Medulla oblongata (tissue), 1 donor: ENCODE results near the gene AXDND1.

Source experiments
- DNase-seq: peaks from one replicate; pipeline ENCODE4 v3.0.0-alpha.2; 2015; ENCODE audit errors: extremely low spot score

AXDND1 gene

DNA sequence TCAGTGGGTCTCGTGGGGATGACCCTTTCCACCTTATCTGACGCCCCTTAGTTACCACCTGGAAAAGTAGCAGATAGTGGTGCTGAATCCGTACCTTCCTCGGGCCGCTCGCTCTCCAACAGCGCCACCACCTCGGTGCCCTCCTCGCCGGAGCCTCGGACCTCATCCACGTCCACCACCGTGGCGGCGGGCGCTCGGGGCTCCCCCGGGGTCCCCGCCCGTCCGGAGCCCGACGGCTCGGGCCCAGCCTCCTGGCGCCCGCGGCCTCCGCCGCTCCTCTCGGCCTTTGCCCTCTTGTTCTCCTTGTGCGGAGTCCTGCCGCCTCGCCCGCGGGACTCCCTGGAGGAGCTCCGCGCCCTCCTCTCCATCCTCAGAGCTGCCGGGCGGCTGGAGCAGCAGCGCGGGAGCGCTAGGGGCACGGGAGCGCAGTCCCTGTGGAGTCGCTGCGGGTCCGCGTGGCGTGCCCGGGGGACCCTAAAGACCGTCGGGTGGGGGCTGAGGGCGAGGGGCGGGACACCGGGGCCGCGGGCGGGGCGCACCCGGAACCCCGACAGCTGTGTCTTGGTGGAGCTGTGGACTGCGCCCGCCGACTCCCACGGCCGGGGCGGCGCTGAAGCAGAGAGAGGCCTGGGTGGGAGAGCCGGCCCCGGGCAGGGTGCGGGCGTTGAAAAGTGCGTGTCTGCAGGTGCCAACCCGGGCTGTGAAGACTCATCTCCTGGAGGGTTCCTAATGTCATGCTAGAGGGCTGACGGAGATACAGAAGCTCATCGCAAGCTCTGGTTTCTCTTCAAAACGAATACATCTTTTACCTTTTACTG lies 209.9 kb downstream of the AXDND1 start, which contains the start of gene NPHS2:
TSS of gene NPHS2 (minus strand) at position 452 of the 818 bp plus-strand sequence. CDS start at position 368, 84 bp downstream.
- no peak for DNase-seq

- DNase-seq, result no peak
Measured at GRCh38 chr1:179576509-179576908, 210.7 kb downstream of the AXDND1 start.

DNA sequence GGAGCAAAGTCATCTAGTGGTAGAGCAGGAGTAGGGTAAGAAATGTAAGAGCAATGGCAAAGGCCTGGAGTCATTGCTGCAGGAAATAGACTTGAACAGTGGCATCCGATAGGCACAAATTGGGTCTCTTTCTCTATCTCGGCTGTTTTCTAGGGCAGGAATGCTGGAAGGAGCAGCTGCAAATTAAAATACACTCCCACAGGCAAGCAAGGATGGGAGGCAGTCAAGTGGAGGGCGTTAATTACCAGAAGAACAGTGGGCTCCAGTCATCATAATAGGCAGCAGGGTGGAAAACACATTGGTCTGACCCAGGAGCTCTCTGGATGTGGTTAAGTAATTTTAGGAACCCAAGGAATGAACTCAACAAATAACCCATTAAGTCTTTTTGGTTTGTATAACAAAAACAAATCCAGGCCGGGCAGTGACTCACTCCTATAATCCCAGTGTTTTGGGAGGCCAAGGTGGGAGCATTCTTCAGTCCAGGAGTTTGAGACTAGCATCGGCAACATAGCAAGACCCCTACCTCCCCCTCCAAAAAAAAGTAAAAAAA lies 218.1 kb downstream of the AXDND1 start:
- no peak for DNase-seq

GRCh38 chr1:179586107-179586823 lies 220.5 kb downstream of the AXDND1 start:
- peak; percentile 31 for DNase-seq

DNA sequence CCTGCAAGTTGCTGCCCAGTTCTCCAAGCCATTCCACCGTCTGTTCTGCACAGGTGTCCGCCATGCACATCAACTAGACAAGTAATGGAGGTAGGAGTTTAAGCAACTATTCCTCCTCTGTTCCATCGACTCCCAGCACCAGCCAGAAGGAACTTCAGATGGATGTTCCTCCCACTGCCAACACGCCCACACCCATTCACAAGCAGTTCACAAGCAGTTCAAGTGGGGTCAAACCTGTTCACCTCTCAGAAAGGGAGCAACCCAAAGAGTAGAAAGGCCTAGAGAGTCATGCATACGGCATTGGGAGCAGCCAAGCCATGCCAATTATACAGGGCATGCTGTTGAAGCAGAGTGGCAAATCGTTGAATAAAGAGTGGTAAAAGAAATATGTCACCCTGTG lies 221.6 kb downstream of the AXDND1 start:
- no peak for DNase-seq

DNA sequence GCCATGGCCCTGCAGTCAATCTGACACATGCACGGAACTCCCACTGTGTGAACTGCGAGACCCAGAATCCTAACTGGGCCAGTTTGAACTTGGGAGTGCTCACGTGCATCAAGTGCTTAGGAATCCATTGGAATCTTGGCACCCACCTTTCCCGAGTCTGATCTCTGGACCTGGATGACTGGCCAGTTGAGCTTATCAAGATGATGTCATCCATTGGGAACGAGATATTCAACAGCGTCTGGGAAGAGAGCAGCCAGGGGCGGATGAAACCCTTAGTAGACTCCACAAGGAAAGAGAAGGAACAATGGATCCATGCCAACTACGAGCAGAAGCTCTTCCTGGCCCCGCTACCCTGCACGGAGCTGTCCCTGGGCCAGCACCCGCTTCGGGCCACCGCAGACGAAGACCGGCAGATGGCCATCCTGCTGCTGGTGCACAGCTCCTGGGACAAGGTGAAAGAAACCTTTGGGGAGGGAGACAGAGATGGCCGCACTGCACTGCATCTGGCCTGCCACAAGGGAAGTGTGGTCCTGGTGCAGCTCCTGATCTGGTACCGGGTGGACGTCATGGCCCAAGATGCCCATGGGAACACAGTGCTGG lies 222.8 kb downstream of the AXDND1 start:
- DNase-seq, result no peak

GRCh38 chr1:179589509-179589908 lies 223.7 kb downstream of the AXDND1 start:
- no peak for DNase-seq

- DNase-seq, result no peak
Measured at GRCh38 chr1:179590671-179591070, 224.9 kb downstream of the AXDND1 start.

DNA sequence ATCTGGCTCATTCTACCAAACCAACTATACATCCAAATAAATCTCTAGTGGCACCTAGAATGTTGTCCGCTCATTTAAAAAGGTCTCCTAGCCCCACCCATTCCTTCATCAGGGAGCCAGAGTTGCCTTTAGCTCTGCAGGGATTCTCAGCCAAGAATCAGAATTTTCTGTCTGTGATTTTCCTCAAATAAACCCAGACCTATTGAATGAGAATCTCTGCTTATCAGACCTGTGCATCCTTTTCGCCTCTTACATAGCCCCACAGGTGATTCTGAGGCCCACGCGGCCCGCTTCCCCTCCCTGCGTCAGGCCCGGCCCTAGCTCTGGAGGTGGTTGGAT lies 225.5 kb downstream of the AXDND1 start:
- no peak for DNase-seq

- no peak for DNase-seq
Measured at GRCh38 chr1:179591592-179592580, 226.1 kb downstream of the AXDND1 start, which contains the start of gene TDRD5. TSS of gene TDRD5 (plus strand) at chr1:179591832. CDS start at chr1:179592616, 784 bp downstream.

- no peak for DNase-seq
Measured at GRCh38 chr1:179598631-179599030, 232.9 kb downstream of the AXDND1 start.

DNA sequence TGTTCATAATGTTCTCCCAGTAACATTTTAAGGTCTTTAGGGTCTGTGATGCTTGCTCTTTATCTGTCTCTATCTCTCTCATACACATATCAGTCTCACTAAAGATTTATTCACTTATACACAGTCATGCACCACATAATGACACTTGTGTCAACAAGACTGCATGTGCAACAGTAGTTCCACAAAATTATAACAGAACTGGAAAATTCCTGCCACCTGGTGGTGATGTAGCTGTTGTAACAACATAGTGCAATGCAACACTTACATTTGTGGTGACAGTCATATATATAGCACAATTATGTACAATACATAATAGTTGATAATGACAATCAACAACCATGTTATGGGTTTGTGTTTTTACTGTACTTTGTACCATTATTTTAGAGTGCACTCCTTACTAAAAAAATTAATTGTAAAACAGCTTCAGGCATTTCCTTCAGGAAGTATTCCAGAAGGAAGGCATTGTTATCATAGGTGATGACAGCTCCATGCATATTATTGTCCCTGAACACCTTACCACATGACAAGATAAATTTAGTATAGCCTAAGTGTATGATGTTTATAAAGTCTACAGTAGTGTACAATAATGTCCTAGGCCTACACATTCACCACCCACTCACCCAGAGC lies 234.0 kb downstream of the AXDND1 start:
- no peak for DNase-seq

GRCh38 chr1:179601093-179601492 lies 235.3 kb downstream of the AXDND1 start:
- no peak for DNase-seq
